SU-DHL-6 (cell line): ENCODE data around the gene OSBP2.

Experiments
- CTCF ChIP-seq: fragments of 200-600 bp; sonication (generic); IDR thresholded peaks from one replicate; pipeline ENCODE4 v1.5.1; 2017; ENCODE audit warnings: antibody characterized with exemption, mild to moderate bottlenecking, low read length, moderate library complexity; ENCODE audit not compliant: insufficient read depth, poor library complexity, severe bottlenecking
- EZH2phosphoT487 ChIP-seq: fragments of 200-600 bp; sonication (generic), shearing (Covaris generic); conservative IDR thresholded peaks from 2 replicates; pipeline ENCODE4 v1.6.1; 2018; ENCODE audit warnings: mild to moderate bottlenecking, antibody characterized with exemption, low read length, moderate library complexity, mixed read lengths

GRCh38 chr22:30885001-30885366 lies 190.3 kb downstream of the OSBP2 start:
- TF ChIP-seq CTCF (no peak), EZH2phosphoT487 (no peak)
